HG02970 (cell line): ENCODE measurements around the gene RPL27.
"Not testable (repeated sequence)": the region's sequence is repeated elsewhere in the genome, so short reads cannot be mapped to it uniquely, and the experiment has no call there.

Experiments
- ATAC-seq: cut with Tn5 transposase; IDR thresholded peaks from one replicate; pipeline ENCODE4 v1.9.1; 2021; ENCODE audit warnings: mild to moderate bottlenecking, moderate library complexity, moderate number of reproducible peaks; ENCODE audit not compliant: unreplicated experiment, low FRiP score

The RPL27 gene

GRCh38 chr17:42991471-42991870 is 6.7 kb upstream of the RPL27 start:
- no peak for ATAC-seq

GRCh38 chr17:42992872-42993271 is 5.3 kb upstream of the RPL27 start:
- no peak for ATAC-seq

GRCh38 chr17:42993913-42994312 is 4.3 kb upstream of the RPL27 start:
- ATAC-seq, result not testable (repeated sequence)

GRCh38 chr17:42997390-42997983 is 732 bp upstream of the RPL27 start:
- ATAC-seq, result no peak

- no peak for ATAC-seq
Observed at GRCh38 chr17:42999003-42999525, 845 bp downstream of the RPL27 start.

GRCh38 chr17:43000894-43001293 is 2.7 kb downstream of the RPL27 start:
- ATAC-seq, result not testable (repeated sequence)

- no peak for ATAC-seq
Observed at GRCh38 chr17:43003542-43004172, 5.4 kb downstream of the RPL27 start.

GRCh38 chr17:43006639-43007551 is 8.7 kb downstream of the RPL27 start, which contains the start of gene IFI35:
TSS of gene IFI35 (plus strand) at chr17:43006784. CDS start at chr17:43006948, 164 bp downstream.
- no peak for ATAC-seq

- no peak for ATAC-seq
Observed at GRCh38 chr17:43010667-43011308, 12.6 kb downstream of the RPL27 start.

GRCh38 chr17:43011728-43012472 is 13.7 kb downstream of the RPL27 start:
- no peak for ATAC-seq

GRCh38 chr17:43013296-43013695 is 15.1 kb downstream of the RPL27 start:
- ATAC-seq, result no peak

- ATAC-seq, result no peak
Observed at GRCh38 chr17:43014020-43014648, 15.9 kb downstream of the RPL27 start.

- ATAC-seq, result no peak
Observed at GRCh38 chr17:43014649-43015542, 16.7 kb downstream of the RPL27 start.

GRCh38 chr17:43015579-43015978 is 17.4 kb downstream of the RPL27 start:
- ATAC-seq, result no peak

GRCh38 chr17:43016216-43016615 is 18.0 kb downstream of the RPL27 start:
- ATAC-seq, result no peak

GRCh38 chr17:43018008-43018853 is 20.0 kb downstream of the RPL27 start:
- no peak for ATAC-seq

GRCh38 chr17:43018932-43019331 is 20.7 kb downstream of the RPL27 start:
- ATAC-seq, result no peak
